GM12872 (cell line): ENCODE measurements around the gene SCEL.

Experiments used
- TF ChIP-seq, protein P1 (sequence below): IDR thresholded peaks from 3 replicates; pipeline ENCODE4 v1.5.1; 2011; ENCODE audit warnings: low read depth, mild to moderate bottlenecking, low read length, moderate library complexity; ENCODE audit not compliant: insufficient read depth

Gene SCEL

DNA sequence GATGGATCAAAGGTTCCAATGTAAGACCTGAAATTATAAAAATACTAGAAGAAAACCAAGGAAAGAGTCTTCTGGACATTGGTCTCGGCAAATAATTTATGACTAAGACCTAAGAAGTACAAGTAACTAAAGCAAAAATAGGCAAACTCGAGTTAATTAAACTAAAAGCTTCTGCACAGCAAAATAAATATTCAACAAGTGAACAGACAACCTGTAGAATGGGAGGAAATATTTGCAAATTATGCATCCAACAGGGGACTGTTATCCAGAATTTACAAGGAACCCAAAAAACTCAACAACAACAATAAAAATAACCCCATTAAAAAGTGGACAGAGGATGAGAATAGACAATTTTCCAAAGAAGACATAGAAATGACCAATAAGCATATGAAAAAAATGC is 152.3 kb downstream of the SCEL start:
- TF ChIP-seq, protein P1, sequence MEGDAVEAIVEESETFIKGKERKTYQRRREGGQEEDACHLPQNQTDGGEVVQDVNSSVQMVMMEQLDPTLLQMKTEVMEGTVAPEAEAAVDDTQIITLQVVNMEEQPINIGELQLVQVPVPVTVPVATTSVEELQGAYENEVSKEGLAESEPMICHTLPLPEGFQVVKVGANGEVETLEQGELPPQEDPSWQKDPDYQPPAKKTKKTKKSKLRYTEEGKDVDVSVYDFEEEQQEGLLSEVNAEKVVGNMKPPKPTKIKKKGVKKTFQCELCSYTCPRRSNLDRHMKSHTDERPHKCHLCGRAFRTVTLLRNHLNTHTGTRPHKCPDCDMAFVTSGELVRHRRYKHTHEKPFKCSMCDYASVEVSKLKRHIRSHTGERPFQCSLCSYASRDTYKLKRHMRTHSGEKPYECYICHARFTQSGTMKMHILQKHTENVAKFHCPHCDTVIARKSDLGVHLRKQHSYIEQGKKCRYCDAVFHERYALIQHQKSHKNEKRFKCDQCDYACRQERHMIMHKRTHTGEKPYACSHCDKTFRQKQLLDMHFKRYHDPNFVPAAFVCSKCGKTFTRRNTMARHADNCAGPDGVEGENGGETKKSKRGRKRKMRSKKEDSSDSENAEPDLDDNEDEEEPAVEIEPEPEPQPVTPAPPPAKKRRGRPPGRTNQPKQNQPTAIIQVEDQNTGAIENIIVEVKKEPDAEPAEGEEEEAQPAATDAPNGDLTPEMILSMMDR: no peak

GRCh38 chr13:77691871-77692270 is 156.4 kb downstream of the SCEL start:
- TF ChIP-seq, protein P1: no peak

GRCh38 chr13:77692746-77693448 is 157.4 kb downstream of the SCEL start:
- TF ChIP-seq, protein P1: no peak

DNA sequence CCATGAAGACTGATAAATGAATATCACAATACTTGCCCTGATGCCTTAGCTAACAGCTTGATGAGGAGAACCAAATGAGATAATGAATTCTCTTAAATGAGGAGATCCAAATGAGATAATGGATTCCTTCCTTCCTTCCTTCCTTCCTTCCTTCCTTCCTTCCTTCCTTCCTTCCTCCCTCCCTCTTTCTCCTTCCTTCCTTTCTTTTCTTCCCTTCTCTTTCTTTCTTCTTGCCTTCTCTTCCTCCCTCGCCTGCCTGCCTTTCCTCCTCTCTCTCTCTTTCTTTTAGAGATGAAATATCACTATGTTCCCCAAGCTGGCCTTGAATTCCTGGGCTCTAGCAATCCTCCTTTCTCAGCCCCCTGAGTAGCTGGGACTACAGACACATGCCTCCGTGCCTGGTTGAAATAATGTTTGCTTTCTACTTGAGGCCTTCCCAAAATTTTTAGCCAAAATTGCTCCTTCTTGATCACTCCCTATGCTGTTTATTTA is 158.0 kb downstream of the SCEL start:
- TF ChIP-seq, protein P1: no peak
